K562 (cell line): ENCODE data around the gene KBTBD4. TPM values are rescaled to one million over a fixed set of nuclear protein-coding genes. Genes with fewer than 3 reads are reported as not detected.

ENCODE experiments used
- ATAC-seq: fragments of 200-7000 bp; cut with Tn5 transposase; 3 replicates; pipeline ENCODE4 v1.9.1; 2020; ENCODE audit warnings: moderate library complexity
- BruUV-seq: library from RNA; stranded (reverse); fragments of 400-500 nt; replicated peaks from 2 replicates; lab custom pipeline; 2021; lab: Mats Ljungman, UMichigan
- CTCF ChIA-PET: fragments of 300-600 bp; formaldehyde crosslinking; extraction: SDS; loops from one replicate; lab custom pipeline; 2021; ENCODE audit warnings: low intra/inter-chr PET ratio; lab: Yijun Ruan, JAX
- POLR2A ChIA-PET: fragments of 300-600, 350-650 bp; sonication (Branson Sonifier 250); formaldehyde crosslinking; extraction: SDS; loops from one replicate; lab custom pipeline; 2021; ENCODE audit warnings: antibody characterized with exemption, inconsistent platforms; lab: Yijun Ruan, JAX
- DNase-seq, 4 experiments: peaks; one replicate each; pipeline versions ENCODE4 v3.0.0 to v3.0.0-alpha.2; 2011 to 2018; ENCODE audit warnings: low spot score in 3 of 4, mixed read lengths in 3 of 4; ENCODE audit errors: extremely low read depth in 1 of 4
- FAIRE-seq: peaks from 2 replicates; lab custom pipeline; 2011; peaks lifted over from hg19 to GRCh38; lab: Jason Lieb, UNC
- H2AFZ ChIP-seq: 2 replicates; pipeline ENCODE4 v1.6.0; 2011; ENCODE audit warnings: low read depth, low read length, control low read depth, inconsistent platforms
- H3K27ac ChIP-seq: fragments of 200-600 bp; 3 replicates; pipeline ENCODE4 v1.8.0; 2011; ENCODE audit warnings: low read depth, mild to moderate bottlenecking, control low read depth, inconsistent platforms, low read length, moderate library complexity, mixed read lengths; ENCODE audit errors: extremely low read depth
- H3K27me3 ChIP-seq, 2 experiments: fragments of 300-600 bp in 1 of 2; 2 replicates in 1 of 2; 3 replicates in 1 of 2; pipeline versions ENCODE4 v1.6.0 to v1.8.0; 2011; ENCODE audit warnings: inconsistent platforms in 2 of 2, low read length in 2 of 2, mild to moderate bottlenecking in 1 of 2, mixed read lengths in 1 of 2, moderate library complexity in 1 of 2; ENCODE audit not compliant: control insufficient read depth in 2 of 2, insufficient read depth in 2 of 2
- H3K36me3 ChIP-seq: fragments of 300-600 bp; 3 replicates; pipeline ENCODE4 v1.8.0; 2011; ENCODE audit warnings: mild to moderate bottlenecking, low read length, inconsistent platforms; ENCODE audit not compliant: control insufficient read depth, insufficient read depth
- H3K4me1 ChIP-seq, 2 experiments: fragments of 200-600 bp in 1 of 2; replicated peaks in 1 of 2; 2 replicates in 1 of 2; 3 replicates in 1 of 2; pipeline versions ENCODE4 v1.5.1 to v1.8.0; 2011; ENCODE audit warnings: inconsistent platforms in 2 of 2, low read length in 2 of 2, mild to moderate bottlenecking in 1 of 2, mixed read lengths in 1 of 2, moderate library complexity in 1 of 2; ENCODE audit not compliant: control insufficient read depth in 2 of 2, insufficient read depth in 2 of 2
- H3K4me2 ChIP-seq: 2 replicates; pipeline ENCODE4 v1.6.1; 2011; ENCODE audit warnings: low read length, control low read depth, inconsistent platforms, mixed read lengths; ENCODE audit not compliant: insufficient read depth
- H3K4me3 ChIP-seq: fragments of 200-600 bp; sonication (generic), shearing (Covaris generic); 2 replicates; pipeline ENCODE4 v1.5.1; 2016; ENCODE audit warnings: control low read depth, inconsistent platforms
- H3K79me2 ChIP-seq: fragments of 200-600 bp; 3 replicates; pipeline ENCODE4 v1.8.0; 2011; ENCODE audit warnings: low read length, inconsistent platforms; ENCODE audit not compliant: control insufficient read depth, insufficient read depth
- H3K9ac ChIP-seq, 2 experiments: 2 replicates each; pipeline versions ENCODE4 v1.6.0 to v1.6.1; 2011; ENCODE audit warnings: low read depth in 2 of 2, low read length in 2 of 2, control low read depth in 1 of 2, inconsistent platforms in 1 of 2, mild to moderate bottlenecking in 1 of 2, mixed read lengths in 1 of 2; ENCODE audit not compliant: insufficient read depth in 1 of 2
- H3K9me1 ChIP-seq: one replicate; pipeline ENCODE4 v1.6.0; 2011; ENCODE audit warnings: inconsistent platforms, mild to moderate bottlenecking, low read length, moderate library complexity; ENCODE audit not compliant: control insufficient read depth, insufficient read depth
- H3K9me3 ChIP-seq: replicated peaks from 2 replicates; pipeline ENCODE4 v1.5.1; 2011; ENCODE audit warnings: low read depth, low read length, inconsistent platforms; ENCODE audit not compliant: control insufficient read depth, insufficient read depth
- H4K20me1 ChIP-seq: replicated peaks from 2 replicates; pipeline ENCODE4 v1.6.1; 2011; ENCODE audit warnings: low read length, inconsistent platforms, mixed read lengths; ENCODE audit not compliant: control insufficient read depth, insufficient read depth
- ARID1B ChIP-seq: fragments of 450-650 bp; IDR thresholded peaks from 2 replicates; pipeline ENCODE4 v1.6.1; 2016; ENCODE audit warnings: antibody characterized with exemption, mild to moderate bottlenecking, inconsistent platforms
- BRD9 ChIP-seq: fragments of 450-650 bp; IDR thresholded peaks from 2 replicates; pipeline ENCODE4 v1.6.1; 2018; ENCODE audit warnings: low read depth; ENCODE audit not compliant: partially characterized antibody
- HDAC1 ChIP-seq, 2 experiments: fragments of 450-650 bp; IDR thresholded peaks; 2 replicates each; pipeline ENCODE4 v1.6.1; 2016 to 2017; ENCODE audit warnings: inconsistent platforms in 1 of 2, mild to moderate bottlenecking in 1 of 2, moderate library complexity in 1 of 2
- ILK ChIP-seq: fragments of 450-650 bp; IDR thresholded peaks from 2 replicates; pipeline ENCODE4 v1.6.1; 2016; ENCODE audit warnings: missing genetic modification characterization, low read depth, mild to moderate bottlenecking, missing compliant biosample characterization, moderate library complexity, borderline replicate concordance
- KDM1A ChIP-seq, 2 experiments: fragments of 450-650 bp; IDR thresholded peaks; 2 replicates each; pipeline ENCODE4 v1.6.1; 2016; ENCODE audit warnings: mild to moderate bottlenecking in 2 of 2
- SMARCE1 ChIP-seq: fragments of 450-650 bp; IDR thresholded peaks from 2 replicates; pipeline ENCODE4 v1.7.1; 2016; ENCODE audit warnings: mild to moderate bottlenecking
- ZFX ChIP-seq: sonication (generic); formaldehyde crosslinking; IDR thresholded peaks from 2 replicates; pipeline ENCODE4 v1.8.0; 2022; ENCODE audit warnings: mild to moderate bottlenecking, missing genetic modification reagents, moderate library complexity
- WGBS: fragments of 100-300 bp; shearing (Covaris generic); methylation state at CpG from one replicate; pipeline ENCODE4 v1.1.6; 2016; ENCODE audit warnings: low coverage, mixed read lengths; ENCODE audit not compliant: insufficient coverage; ENCODE audit errors: missing lambda C conversion rate; 5-methylcytosine and 5-hydroxymethylcytosine counted together
- in situ Hi-C: fragments of 300-500 bp; cut with MboI; formaldehyde crosslinking; loops from 4 replicates; pipeline ENCODE4 v1.15.0; 2018; ENCODE audit warnings: inconsistent platforms, mixed read lengths
- intact Hi-C: fragments of 100-400 bp; cut with micrococcal nuclease; formaldehyde crosslinking; loops from 2 replicates; pipeline ENCODE4 v1.14.2; 2022
- polyA plus RNA-seq, 8 experiments: library from polyadenylated mRNA; depleted of rRNA in 4 of 8; stranded (reverse) in 5 of 8; unstranded in 3 of 8; fragments of >200 nt; fragmentation: Nextera tagmentation in 2 of 8; fragmentation: Illumina TruSeq in 1 of 8; extraction: Ambion mirVana in 2 of 8; extraction: Trizol in 1 of 8; gene quantifications; 2 replicates each; pipeline versions ENCODE4 v1.2.1 to v1.2.3, GENCODE V29; 2011 to 2014; ENCODE audit warnings: inconsistent platforms in 1 of 8, missing spikeins in 1 of 8
- total RNA-seq, 7 experiments: library from RNA; depleted of rRNA in 6 of 7; stranded (reverse); fragments of >200 nt in 6 of 7; fragmentation: Illumina TruSeq in 2 of 7; extraction: Trizol in 2 of 7; gene quantifications; 2 replicates each; pipeline versions ENCODE4 v1.2.1 to v1.2.3, GENCODE V29; 2011 to 2021; ENCODE audit warnings: low replicate concordance in 1 of 7
- TF ChIP-seq, protein P1 (sequence below), 2 experiments: fragments of 450-650 bp; IDR thresholded peaks; 2 replicates each; pipeline ENCODE4 v1.6.1; 2016; ENCODE audit warnings: mild to moderate bottlenecking in 2 of 2, borderline replicate concordance in 1 of 2, low read depth in 1 of 2, moderate library complexity in 1 of 2
- TF ChIP-seq, protein P2 (sequence below): fragments of 450-650 bp; IDR thresholded peaks from 2 replicates; pipeline ENCODE4 v1.6.1; 2016; ENCODE audit warnings: low read depth, mild to moderate bottlenecking, moderate library complexity
- TF ChIP-seq, protein P3 (sequence below), 2 experiments: fragments of 450-650 bp in 1 of 2; sonication (generic) in 1 of 2; formaldehyde crosslinking in 1 of 2; IDR thresholded peaks in 1 of 2; conservative IDR thresholded peaks in 1 of 2; 2 replicates each; pipeline versions ENCODE4 v1.6.1 to v1.8.1; 2016 to 2023; ENCODE audit warnings: mild to moderate bottlenecking in 2 of 2, moderate library complexity in 2 of 2, inconsistent platforms in 1 of 2, missing genetic modification reagents in 1 of 2

KBTBD4 gene
- total and polyA plus RNA-seq, 9 of the 15 experiments (the other 6 are each of a cell fraction or from before 2014, with no cell fraction given), result 7.0 to 33.9 (median 13.3) TPM

DNA sequence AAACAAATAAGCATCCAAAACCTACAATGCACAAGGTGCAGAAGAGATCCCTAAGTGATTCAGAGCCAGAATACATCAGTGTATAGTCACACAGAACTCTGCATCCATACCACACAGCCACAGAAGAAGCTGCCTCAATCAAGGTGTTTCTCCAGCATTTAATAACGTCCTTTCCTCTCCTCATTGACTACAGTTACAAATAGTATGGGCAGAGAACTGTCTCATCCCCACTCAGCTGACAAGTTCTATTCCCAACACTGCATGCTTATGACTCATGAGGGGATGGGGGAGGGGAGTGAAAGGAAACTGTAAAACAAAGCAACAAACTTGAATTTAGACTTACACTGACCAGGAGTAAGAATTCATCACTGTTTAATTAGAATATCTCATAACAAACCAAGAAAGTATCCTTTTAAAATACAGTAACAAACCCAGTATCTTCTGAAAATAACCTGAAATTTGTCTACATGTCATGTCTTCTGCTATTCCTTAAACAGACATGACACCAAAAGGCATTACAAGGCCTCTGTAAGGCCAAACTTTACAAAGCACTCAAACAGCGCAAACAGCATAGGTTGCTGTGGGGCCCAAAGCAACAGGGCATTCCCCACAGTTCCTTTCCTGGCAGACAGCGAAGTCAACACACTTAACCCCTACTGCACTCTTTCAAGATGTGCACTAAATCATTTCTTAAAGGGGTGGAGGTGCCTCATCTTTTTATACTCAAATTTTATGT, 55.1 kb downstream of the KBTBD4 start:
- POLR2A ChIA-PET, result interaction anchor here (1.0 to 3.6 kb wide), 4 partner anchors 10 to 23 kb away, joined by 4 to 19 read pairs (median 5); no protein-coding TSS in a partner anchor
- peak; percentile 75 for FAIRE-seq
- intact Hi-C loops, result no loop called here
- TF ChIP-seq KDM1A (IDR thresholded peaks at IDR 0.05) (peak in 1 of 2 experiments; percentile 44; a peak in 1 of 4 replicates), SMARCE1 (peak; percentile 81), HDAC1 (IDR thresholded peaks at IDR 0.05) (peak in 1 of 2 experiments; percentile 73; a peak in 2 of 4 replicates), ZFX (no peak), ILK (tag) (no peak), BRD9 (peak; percentile 21), ARID1B (peak; percentile 77)
- TF ChIP-seq, protein P1, sequence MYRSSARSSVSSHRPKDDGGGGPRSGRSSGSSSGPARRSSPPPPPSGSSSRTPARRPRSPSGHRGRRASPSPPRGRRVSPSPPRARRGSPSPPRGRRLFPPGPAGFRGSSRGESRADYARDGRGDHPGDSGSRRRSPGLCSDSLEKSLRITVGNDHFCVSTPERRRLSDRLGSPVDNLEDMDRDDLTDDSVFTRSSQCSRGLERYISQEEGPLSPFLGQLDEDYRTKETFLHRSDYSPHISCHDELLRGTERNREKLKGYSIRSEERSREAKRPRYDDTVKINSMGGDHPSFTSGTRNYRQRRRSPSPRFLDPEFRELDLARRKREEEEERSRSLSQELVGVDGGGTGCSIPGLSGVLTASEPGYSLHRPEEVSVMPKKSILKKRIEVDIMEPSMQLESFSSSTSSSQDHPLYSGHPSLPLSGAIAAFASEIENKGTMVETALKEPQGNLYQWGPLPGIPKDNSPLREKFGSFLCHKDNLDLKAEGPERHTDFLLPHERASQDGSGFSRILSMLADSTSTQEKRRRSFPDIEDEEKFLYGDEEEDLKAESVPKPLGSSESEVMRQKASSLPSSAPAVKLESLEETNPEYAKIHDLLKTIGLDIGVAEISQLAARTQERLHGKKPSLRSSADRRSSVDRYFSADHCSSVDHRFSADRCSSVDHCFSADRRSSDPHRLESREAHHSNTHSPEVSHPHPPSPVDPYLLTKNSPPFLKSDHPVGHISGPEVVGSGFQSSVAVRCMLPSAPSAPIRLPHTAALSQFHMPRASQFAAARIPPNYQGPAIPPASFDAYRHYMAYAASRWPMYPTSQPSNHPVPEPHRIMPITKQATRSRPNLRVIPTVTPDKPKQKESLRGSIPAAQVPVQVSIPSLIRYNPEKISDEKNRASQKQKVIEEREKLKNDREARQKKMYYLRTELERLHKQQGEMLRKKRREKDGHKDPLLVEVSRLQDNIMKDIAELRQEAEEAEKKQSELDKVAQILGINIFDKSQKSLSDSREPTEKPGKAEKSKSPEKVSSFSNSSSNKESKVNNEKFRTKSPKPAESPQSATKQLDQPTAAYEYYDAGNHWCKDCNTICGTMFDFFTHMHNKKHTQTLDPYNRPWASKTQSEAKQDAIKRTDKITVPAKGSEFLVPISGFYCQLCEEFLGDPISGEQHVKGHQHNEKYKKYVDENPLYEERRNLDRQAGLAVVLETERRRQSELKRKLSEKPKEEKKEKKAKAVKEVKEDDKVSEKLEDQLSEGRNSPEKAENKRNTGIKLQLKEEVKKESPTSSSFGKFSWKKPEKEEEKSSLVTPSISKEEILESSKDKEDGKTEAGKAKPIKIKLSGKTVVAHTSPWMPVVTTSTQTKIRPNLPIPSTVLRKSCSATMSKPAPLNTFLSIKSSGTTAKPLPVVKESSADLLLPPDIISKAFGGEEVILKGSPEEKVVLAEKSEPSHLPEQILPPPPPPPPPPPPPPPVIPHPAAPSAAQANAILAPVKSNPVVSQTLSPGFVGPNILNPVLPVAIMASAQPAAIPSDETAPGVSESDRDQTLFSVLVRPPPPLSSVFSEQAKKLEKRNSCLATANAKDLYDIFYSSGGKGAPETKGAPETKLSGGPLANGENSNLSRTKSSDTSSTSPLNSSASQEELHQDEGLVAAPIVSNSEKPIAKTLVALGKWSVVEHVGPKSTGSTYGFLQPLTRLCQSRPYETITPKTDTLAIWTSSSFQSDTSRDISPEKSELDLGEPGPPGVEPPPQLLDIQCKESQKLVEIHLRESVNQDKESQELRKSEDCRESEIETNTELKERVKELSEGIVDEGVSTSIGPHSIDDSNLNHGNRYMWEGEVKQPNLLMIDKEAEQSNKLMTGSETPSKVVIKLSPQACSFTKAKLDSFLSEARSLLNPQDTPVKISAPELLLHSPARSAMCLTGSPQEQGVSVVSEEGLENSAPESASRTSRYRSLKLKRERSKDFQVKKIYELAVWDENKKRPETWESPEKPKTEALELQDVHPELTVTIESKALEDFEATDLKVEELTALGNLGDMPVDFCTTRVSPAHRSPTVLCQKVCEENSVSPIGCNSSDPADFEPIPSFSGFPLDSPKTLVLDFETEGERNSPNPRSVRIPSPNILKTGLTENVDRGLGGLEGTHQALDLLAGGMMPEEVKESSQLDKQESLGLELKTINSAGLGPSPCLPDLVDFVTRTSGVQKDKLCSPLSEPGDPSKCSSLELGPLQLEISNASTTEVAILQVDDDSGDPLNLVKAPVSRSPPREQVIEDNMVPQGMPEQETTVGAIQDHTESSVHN (IDR thresholded peaks at IDR 0.05; ENCODE audit: borderline replicate concordance in 1 of 2, low read depth in 1 of 2), result peak in 1 of 2 experiments; percentile 41; a peak in 1 of 4 replicates
- TF ChIP-seq, protein P2, sequence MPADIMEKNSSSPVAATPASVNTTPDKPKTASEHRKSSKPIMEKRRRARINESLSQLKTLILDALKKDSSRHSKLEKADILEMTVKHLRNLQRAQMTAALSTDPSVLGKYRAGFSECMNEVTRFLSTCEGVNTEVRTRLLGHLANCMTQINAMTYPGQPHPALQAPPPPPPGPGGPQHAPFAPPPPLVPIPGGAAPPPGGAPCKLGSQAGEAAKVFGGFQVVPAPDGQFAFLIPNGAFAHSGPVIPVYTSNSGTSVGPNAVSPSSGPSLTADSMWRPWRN, result no peak
- TF ChIP-seq, protein P3, sequence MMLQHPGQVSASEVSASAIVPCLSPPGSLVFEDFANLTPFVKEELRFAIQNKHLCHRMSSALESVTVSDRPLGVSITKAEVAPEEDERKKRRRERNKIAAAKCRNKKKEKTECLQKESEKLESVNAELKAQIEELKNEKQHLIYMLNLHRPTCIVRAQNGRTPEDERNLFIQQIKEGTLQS (IDR thresholded peaks at IDR 0.05), result peak; percentile 96
- TF ChIP-seq, protein P3 (CRISPR knock-in tag; conservative IDR thresholded peaks at IDR 0.05), result peak; percentile 78; the same call in 1 of the 2 replicates

More for the DNA sequence above, 55.1 kb downstream of the KBTBD4 start:
- no peaks in the 10 kb centered on the region for H3K9me1 ChIP-seq
- no peaks in the 10 kb centered on the region for H3K27me3 ChIP-seq
- H3K79me2 ChIP-seq, result peaks cover 96% of the 10 kb centered on the region
- in situ Hi-C loops, result no loop called here
- H3K9me3 ChIP-seq, result no peaks in the 10 kb centered on the region
- H3K36me3 ChIP-seq, result peaks cover 17% of the 10 kb centered on the region; the same call in 1 of the 3 replicates
- CTCF ChIA-PET, result interaction anchor here (0.9 kb wide), 1 partner anchor 213 kb away, joined by 4 read pairs; no protein-coding TSS in a partner anchor
- H3K4me3 ChIP-seq, result no peak overlapping the region
- 12% methylated on average over 3 of the region's 3 CpGs for WGBS
- peaks cover 25% of the 10 kb centered on the region for H4K20me1 ChIP-seq
- BruUV-seq, result no TSS peak
- H3K27ac ChIP-seq, result peak overlapping the region; percentile 73; the same call in 2 of the 3 replicates
- H2AFZ ChIP-seq, result no peak overlapping the region
- H3K4me1 ChIP-seq, result peaks cover 16 to 29% of the 10 kb centered on the region in 2 experiments; a peak in 4 of 5 replicates
- peak overlapping the region; percentile 45 for H3K4me2 ChIP-seq
- ATAC-seq (peak; percentile 84), DNase-seq (peak; percentile 42 to 77 (median 62))
- H3K9ac ChIP-seq, result peak overlapping the region in 1 of 2 experiments; percentile 13; a peak in 2 of 4 replicates
